Activated naive CD8-positive, alpha-beta T cell treated with anti-CD3 and anti-CD28 coated beads for 36 hours (primary cell): ENCODE results near the gene PSTPIP1. TPM values are rescaled to one million over a fixed set of nuclear protein-coding genes. Genes with fewer than 3 reads are reported as not detected.

ENCODE experiments used
- DNase-seq: peaks from one replicate; pipeline ENCODE4 v3.0.0; 2021
- H3K27ac Mint-ChIP-seq: one replicate; pipeline ENCODE4 v1.8.0; 2022; ENCODE audit warnings: mild to moderate bottlenecking, moderate library complexity, mixed read lengths
- H3K27me3 Mint-ChIP-seq: one replicate; pipeline ENCODE4 v1.8.0; 2022; ENCODE audit warnings: mild to moderate bottlenecking, mixed read lengths
- H3K36me3 Mint-ChIP-seq: one replicate; pipeline ENCODE4 v1.8.0; 2021; ENCODE audit warnings: mild to moderate bottlenecking, mixed read lengths
- H3K4me1 Mint-ChIP-seq: one replicate; pipeline ENCODE4 v1.8.0; 2021; ENCODE audit warnings: mixed read lengths
- H3K4me3 Mint-ChIP-seq: one replicate; pipeline ENCODE4 v1.8.0; 2022; ENCODE audit warnings: mild to moderate bottlenecking, moderate library complexity, mixed read lengths
- H3K9me3 Mint-ChIP-seq: one replicate; pipeline ENCODE4 v1.8.0; 2022; ENCODE audit warnings: mixed read lengths
- total RNA-seq, 2 experiments: library from RNA; stranded (reverse); gene quantifications; one replicate each; pipeline ENCODE4 v1.2.3, GENCODE V29; 2021

The PSTPIP1 gene
- total RNA-seq, 2 experiments from 2014 or later: 93.4 to 94.5 TPM

- H3K27ac Mint-ChIP-seq: peak overlapping the region; percentile 79
- no peak overlapping the region for H3K4me3 Mint-ChIP-seq
Measured at GRCh38 chr15:77033729-77034671, 39.1 kb downstream of the PSTPIP1 start.

GRCh38 chr15:77034695-77035489, 40.0 kb downstream of the PSTPIP1 start:
- H3K4me3 Mint-ChIP-seq: no peak overlapping the region
- H3K27me3 Mint-ChIP-seq: no peaks in the 10 kb centered on the region
- peaks cover 4% of the 10 kb centered on the region for H3K9me3 Mint-ChIP-seq
- H3K4me1 Mint-ChIP-seq: peaks cover 6% of the 10 kb centered on the region
- H3K36me3 Mint-ChIP-seq: peaks cover 31% of the 10 kb centered on the region
- peak overlapping the region; percentile 79 for H3K27ac Mint-ChIP-seq
- peak; percentile 54 for DNase-seq

More at GRCh38 chr15:77033729-77034671, 39.1 kb downstream of the PSTPIP1 start:
- Mint-ChIP-seq H3K9me3 (peaks cover 4% of the 10 kb centered on the region), H3K36me3 (peaks cover 33% of the 10 kb centered on the region), H3K4me1 (peaks cover 6% of the 10 kb centered on the region), H3K27me3 (no peaks in the 10 kb centered on the region)
- DNase-seq: no peak

- no peaks in the 10 kb centered on the region for H3K27me3 Mint-ChIP-seq
- peaks cover 5% of the 10 kb centered on the region for H3K9me3 Mint-ChIP-seq
- H3K36me3 Mint-ChIP-seq: peaks cover 33% of the 10 kb centered on the region
- H3K4me3 Mint-ChIP-seq: no peak overlapping the region
- H3K4me1 Mint-ChIP-seq: peaks cover 4% of the 10 kb centered on the region
- no peak overlapping the region for H3K27ac Mint-ChIP-seq
- no peak for DNase-seq
Measured at GRCh38 chr15:77035584-77035983, 40.7 kb downstream of the PSTPIP1 start.

GRCh38 chr15:77035999-77036471, 41.1 kb downstream of the PSTPIP1 start:
- Mint-ChIP-seq H3K4me3 (no peak overlapping the region), H3K27ac (peak overlapping the region; percentile 25), H3K27me3 (no peaks in the 10 kb centered on the region), H3K36me3 (peaks cover 37% of the 10 kb centered on the region), H3K9me3 (peaks cover 6% of the 10 kb centered on the region), H3K4me1 (peaks cover 8% of the 10 kb centered on the region)
- DNase-seq: no peak

- no peak for DNase-seq
Measured at GRCh38 chr15:77036537-77037387, 41.8 kb downstream of the PSTPIP1 start.

GRCh38 chr15:77037388-77038209, 42.7 kb downstream of the PSTPIP1 start:
- H3K4me3 Mint-ChIP-seq: peak overlapping the region; percentile 29
- peaks cover 41% of the 10 kb centered on the region for H3K36me3 Mint-ChIP-seq
- peaks cover 6% of the 10 kb centered on the region for H3K9me3 Mint-ChIP-seq
- H3K27ac Mint-ChIP-seq: peak overlapping the region; percentile 51
- peaks cover 12% of the 10 kb centered on the region for H3K4me1 Mint-ChIP-seq
- no peak for DNase-seq
- no peaks in the 10 kb centered on the region for H3K27me3 Mint-ChIP-seq

More at GRCh38 chr15:77036537-77037387, 41.8 kb downstream of the PSTPIP1 start:
- Mint-ChIP-seq H3K9me3 (peaks cover 6% of the 10 kb centered on the region), H3K27ac (peak overlapping the region; percentile 51), H3K27me3 (no peaks in the 10 kb centered on the region), H3K36me3 (peaks cover 40% of the 10 kb centered on the region), H3K4me1 (peaks cover 9% of the 10 kb centered on the region), H3K4me3 (no peak overlapping the region)

GRCh38 chr15:77038312-77039216, 43.6 kb downstream of the PSTPIP1 start:
- Mint-ChIP-seq H3K36me3 (peaks cover 49% of the 10 kb centered on the region), H3K27me3 (no peaks in the 10 kb centered on the region), H3K4me1 (peaks cover 12% of the 10 kb centered on the region), H3K9me3 (peaks cover 6% of the 10 kb centered on the region), H3K27ac (no peak overlapping the region), H3K4me3 (no peak overlapping the region)
- no peak for DNase-seq

- no peak for DNase-seq
- Mint-ChIP-seq H3K4me1 (peaks cover 12% of the 10 kb centered on the region), H3K27ac (no peak overlapping the region), H3K4me3 (no peak overlapping the region), H3K9me3 (peaks cover 6% of the 10 kb centered on the region), H3K36me3 (peaks cover 49% of the 10 kb centered on the region), H3K27me3 (no peaks in the 10 kb centered on the region)
Measured at GRCh38 chr15:77039217-77039533, 44.2 kb downstream of the PSTPIP1 start.

GRCh38 chr15:77039848-77040247, 44.9 kb downstream of the PSTPIP1 start:
- Mint-ChIP-seq H3K27me3 (no peaks in the 10 kb centered on the region), H3K4me1 (peaks cover 8% of the 10 kb centered on the region), H3K36me3 (peaks cover 47% of the 10 kb centered on the region), H3K27ac (no peak overlapping the region), H3K4me3 (no peak overlapping the region), H3K9me3 (peaks cover 6% of the 10 kb centered on the region)
- no peak for DNase-seq

GRCh38 chr15:77040673-77041072, 45.7 kb downstream of the PSTPIP1 start:
- no peak overlapping the region for H3K4me3 Mint-ChIP-seq
- H3K9me3 Mint-ChIP-seq: peaks cover 6% of the 10 kb centered on the region
- H3K36me3 Mint-ChIP-seq: peaks cover 53% of the 10 kb centered on the region
- H3K4me1 Mint-ChIP-seq: peaks cover 8% of the 10 kb centered on the region
- H3K27me3 Mint-ChIP-seq: no peaks in the 10 kb centered on the region
- no peak for DNase-seq
- H3K27ac Mint-ChIP-seq: peak overlapping the region; percentile 72

- no peaks in the 10 kb centered on the region for H3K27me3 Mint-ChIP-seq
- DNase-seq: no peak
- no peak overlapping the region for H3K27ac Mint-ChIP-seq
- peaks cover 8% of the 10 kb centered on the region for H3K4me1 Mint-ChIP-seq
- H3K36me3 Mint-ChIP-seq: peaks cover 41% of the 10 kb centered on the region
- peaks cover 3% of the 10 kb centered on the region for H3K9me3 Mint-ChIP-seq
- H3K4me3 Mint-ChIP-seq: no peak overlapping the region
Measured at GRCh38 chr15:77042245-77042919, 47.5 kb downstream of the PSTPIP1 start.

- Mint-ChIP-seq H3K4me1 (peaks cover 8% of the 10 kb centered on the region), H3K9me3 (peaks cover 1% of the 10 kb centered on the region), H3K4me3 (no peak overlapping the region), H3K27me3 (no peaks in the 10 kb centered on the region), H3K27ac (no peak overlapping the region), H3K36me3 (peaks cover 34% of the 10 kb centered on the region)
- DNase-seq: no peak
Measured at GRCh38 chr15:77042955-77043920, 48.3 kb downstream of the PSTPIP1 start.
